Right kidney (tissue), 1 donor: ENCODE data around the gene ADPRS.

ENCODE experiments used
- DNase-seq: peaks from one replicate; pipeline ENCODE4 v3.0.0-alpha.2; 2016

Gene ADPRS

GRCh38 chr1:36132029-36132428, 43.3 kb downstream of the ADPRS start:
- no peak for DNase-seq

GRCh38 chr1:36133484-36133883, 44.8 kb downstream of the ADPRS start:
- no peak for DNase-seq

GRCh38 chr1:36134031-36134430, 45.3 kb downstream of the ADPRS start:
- no peak for DNase-seq

GRCh38 chr1:36134505-36135329, 46.0 kb downstream of the ADPRS start:
- no peak for DNase-seq

- DNase-seq, result no peak
These were observed 46.6 kb downstream of the ADPRS start for GRCh38 chr1:36135330-36135667.

- no peak for DNase-seq
These were observed 47.1 kb downstream of the ADPRS start for GRCh38 chr1:36135796-36136195.

GRCh38 chr1:36136535-36136934, 47.8 kb downstream of the ADPRS start:
- DNase-seq, result no peak

- DNase-seq, result no peak
These were observed 48.5 kb downstream of the ADPRS start for GRCh38 chr1:36137226-36137625.

- no peak for DNase-seq
These were observed 49.1 kb downstream of the ADPRS start for GRCh38 chr1:36137776-36138175.

- no peak for DNase-seq
These were observed 50.8 kb downstream of the ADPRS start for GRCh38 chr1:36139521-36139920.

GRCh38 chr1:36142121-36142520, 53.4 kb downstream of the ADPRS start:
- DNase-seq, result no peak

- no peak for DNase-seq
These were observed 54.7 kb downstream of the ADPRS start for GRCh38 chr1:36143424-36143823.
